Neutrophil (primary cell): ENCODE measurements around the gene HEMK1.

ENCODE experiments used
- H3K27ac ChIP-seq: fragments of 200-600 bp; sonication (generic); 2 replicates; pipeline ENCODE4 v1.5.1; 2016; ENCODE audit warnings: mild to moderate bottlenecking, moderate library complexity
- H3K27me3 ChIP-seq: fragments of 200-600 bp; sonication (generic); 2 replicates; pipeline ENCODE4 v1.6.0; 2016; ENCODE audit warnings: mild to moderate bottlenecking
- H3K36me3 ChIP-seq: fragments of 200-600 bp; sonication (generic); 2 replicates; pipeline ENCODE4 v1.5.1; 2017
- H3K4me1 ChIP-seq, 2 experiments: fragments of 200-600 bp in 1 of 2; sonication (generic) in 1 of 2; 1 replicate in 1 of 2; 2 replicates in 1 of 2; pipeline versions ENCODE4 v1.5.1 to v1.6.1; 2013 to 2016; ENCODE audit warnings: low read depth in 1 of 2, low read length in 1 of 2, mild to moderate bottlenecking in 1 of 2, moderate library complexity in 1 of 2; ENCODE audit not compliant: control insufficient read depth in 1 of 2, insufficient read depth in 1 of 2
- H3K4me3 ChIP-seq, 2 experiments: fragments of 200-600 bp in 1 of 2; sonication (generic) in 1 of 2; 1 replicate in 1 of 2; 2 replicates in 1 of 2; pipeline ENCODE4 v1.5.1; 2013 to 2016; ENCODE audit warnings: low read depth in 1 of 2, low read length in 1 of 2, mild to moderate bottlenecking in 1 of 2, moderate library complexity in 1 of 2
- H3K9me3 ChIP-seq: fragments of 200-600 bp; sonication (generic); 2 replicates; pipeline ENCODE4 v1.5.1; 2016
- CTCF ChIP-seq: fragments of 200-600 bp; sonication (generic); IDR thresholded peaks from 2 replicates; pipeline ENCODE4 v1.5.1; 2016; ENCODE audit warnings: antibody characterized with exemption

HEMK1 gene

GRCh38 chr3:50623840-50624474 is 54.6 kb downstream of the HEMK1 start:
- Histone ChIP-seq H3K27ac (peak overlapping the region; percentile 99), H3K4me1 (peaks cover 97 to 100% of the 10 kb centered on the region in 2 experiments), H3K9me3 (no peaks in the 10 kb centered on the region), H3K36me3 (peaks cover 16% of the 10 kb centered on the region), H3K27me3 (no peaks in the 10 kb centered on the region), H3K4me3 (peak overlapping the region in 1 of 2 experiments; percentile 32)
- TF ChIP-seq CTCF: no peak

GRCh38 chr3:50624634-50625033 is 55.3 kb downstream of the HEMK1 start:
- peaks cover 16% of the 10 kb centered on the region for H3K36me3 ChIP-seq
- no peak for TF ChIP-seq CTCF
- H3K4me3 ChIP-seq: peak overlapping the region in 1 of 2 experiments; percentile 32
- H3K27me3 ChIP-seq: no peaks in the 10 kb centered on the region
- H3K27ac ChIP-seq: peak overlapping the region; percentile 99
- no peaks in the 10 kb centered on the region for H3K9me3 ChIP-seq
- peaks cover 97 to 100% of the 10 kb centered on the region in 2 experiments for H3K4me1 ChIP-seq

- H3K27ac ChIP-seq: peak overlapping the region; percentile 99
- H3K9me3 ChIP-seq: no peaks in the 10 kb centered on the region
- no peaks in the 10 kb centered on the region for H3K27me3 ChIP-seq
- TF ChIP-seq CTCF: no peak
- H3K36me3 ChIP-seq: peaks cover 16% of the 10 kb centered on the region
- H3K4me3 ChIP-seq: peak overlapping the region in 1 of 2 experiments; percentile 32
- H3K4me1 ChIP-seq: peaks cover 97 to 100% of the 10 kb centered on the region in 2 experiments
These were observed 56.2 kb downstream of the HEMK1 start for GRCh38 chr3:50625231-50626182.

- Histone ChIP-seq H3K4me1 (peaks cover 97 to 100% of the 10 kb centered on the region in 2 experiments), H3K9me3 (no peaks in the 10 kb centered on the region), H3K27ac (peak overlapping the region; percentile 99), H3K36me3 (peaks cover 16% of the 10 kb centered on the region), H3K27me3 (no peaks in the 10 kb centered on the region), H3K4me3 (no peak overlapping the region)
- TF ChIP-seq CTCF: no peak
These were observed 57.1 kb downstream of the HEMK1 start for GRCh38 chr3:50626401-50626800.

DNA sequence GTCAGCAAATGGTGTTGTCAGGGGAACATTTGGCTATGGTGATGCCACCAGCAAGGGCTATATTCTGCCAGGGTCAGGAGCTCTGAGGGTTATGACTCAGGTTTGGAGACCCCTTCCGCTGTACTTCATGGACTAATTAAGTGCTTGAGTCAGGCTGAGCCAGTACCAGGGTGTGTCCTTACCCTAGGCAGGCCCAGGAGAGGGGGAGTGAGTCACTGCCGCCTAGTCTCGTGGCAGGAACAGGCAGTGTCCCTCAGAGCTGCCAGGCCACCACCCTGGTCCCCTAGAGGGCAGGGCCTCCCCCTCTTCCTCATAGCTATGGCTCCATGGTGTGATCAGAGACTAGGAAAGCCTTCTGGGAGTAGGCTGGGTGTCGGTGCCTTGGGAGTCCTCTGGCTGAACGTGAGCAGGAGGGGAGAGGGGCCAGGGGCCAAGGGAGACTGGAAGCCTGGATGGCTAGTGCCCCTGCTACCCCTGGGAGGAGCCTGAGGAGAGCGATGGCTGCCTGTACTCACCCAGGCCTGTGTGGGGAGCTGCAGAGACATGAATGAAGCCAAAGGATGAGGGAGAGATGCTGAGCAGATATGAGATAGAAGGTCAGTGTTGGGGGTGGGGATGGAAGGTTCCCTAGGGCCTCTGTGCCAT is 58.2 kb downstream of the HEMK1 start:
- Histone ChIP-seq H3K27ac (peak overlapping the region; percentile 87), H3K4me3 (no peak overlapping the region), H3K27me3 (no peaks in the 10 kb centered on the region), H3K4me1 (peaks cover 97 to 100% of the 10 kb centered on the region in 2 experiments), H3K9me3 (no peaks in the 10 kb centered on the region), H3K36me3 (peaks cover 13% of the 10 kb centered on the region)
- TF ChIP-seq CTCF: peak; percentile 12
